ENCODE data around the gene CDC20B.
"Not testable (repeated sequence)": the region's sequence is repeated elsewhere in the genome, so short reads cannot be mapped to it uniquely, and the experiment has no call there.

The CDC20B gene

GRCh38 chr5:55096182-55096581 lies 76.8 kb downstream of the CDC20B start:
- Histone ChIP-seq H3K36me3 (ENCODE audit: control insufficient read depth in 2 of 2, insufficient read depth in 1 of 2, low read length in 2 of 2) (no peaks in the 10 kb centered on the region), H3K4me1 (ENCODE audit: control insufficient read depth, insufficient read depth, low read length) (no peaks in the 10 kb centered on the region), H3K4me3 (ENCODE audit: low read depth, low read length) (no peak overlapping the region), H3K27ac (ENCODE audit: extremely low read depth, low read depth, low read length) (no peak overlapping the region), H3K9me3 (ENCODE audit: control insufficient read depth, insufficient read depth, low read depth, low read length) (no peaks in the 10 kb centered on the region)
- POLR2A ChIA-PET = no interaction called here
- CTCF ChIA-PET = interaction anchor here (0.8 kb wide), 1 partner anchor 22 kb away, joined by 5 read pairs; no protein-coding TSS in a partner anchor
- TF ChIP-seq ZNF449 (tag by site-specific recombination; IDR thresholded peaks at IDR 0.05) = no peak
- TF ChIP-seq ZNF221 (tag by site-specific recombination; IDR thresholded peaks at IDR 0.05; ENCODE audit: borderline replicate concordance) = no peak
- no peak for TF ChIP-seq HOXC10 (CRISPR knock-in tag; IDR thresholded peaks at IDR 0.05)
- no peak for TF ChIP-seq ZNF561 (tag by site-specific recombination; IDR thresholded peaks at IDR 0.05; ENCODE audit: borderline replicate concordance)
- no peak for TF ChIP-seq ZNF514 (tag by site-specific recombination; IDR thresholded peaks at IDR 0.05)
- no peak for TF ChIP-seq MYNN (tag by site-specific recombination; IDR thresholded peaks at IDR 0.05; ENCODE audit: borderline replicate concordance)
- TF ChIP-seq ZSCAN4 (tag by site-specific recombination; IDR thresholded peaks at IDR 0.05) = no peak
- TF ChIP-seq ZNF704 (tag by site-specific recombination; IDR thresholded peaks at IDR 0.05) = no peak
- no peak for TF ChIP-seq ZNF830 (tag by site-specific recombination; IDR thresholded peaks at IDR 0.05; ENCODE audit: low read depth)
- no peak for TF ChIP-seq ZBTB21 (tag by site-specific recombination; IDR thresholded peaks at IDR 0.05)

GRCh38 chr5:55091011-55091410 lies 82.0 kb downstream of the CDC20B start:
- H3K36me3 ChIP-seq (ENCODE audit: control insufficient read depth in 2 of 2, insufficient read depth in 1 of 2, low read length in 2 of 2); H3K4me3 ChIP-seq (ENCODE audit: low read depth, low read length); POLR2A ChIA-PET; H3K4me1 ChIP-seq (ENCODE audit: control insufficient read depth, insufficient read depth, low read length); H3K27ac ChIP-seq (ENCODE audit: extremely low read depth, low read depth, low read length); CTCF ChIA-PET; H3K9me3 ChIP-seq (ENCODE audit: control insufficient read depth, insufficient read depth, low read depth, low read length): not testable (repeated sequence)

- H3K4me3 ChIP-seq (ENCODE audit: low read depth, low read length); POLR2A ChIA-PET; H3K27ac ChIP-seq (ENCODE audit: extremely low read depth, low read depth, low read length); H3K36me3 ChIP-seq (ENCODE audit: control insufficient read depth in 2 of 2, insufficient read depth in 1 of 2, low read length in 2 of 2); H3K4me1 ChIP-seq (ENCODE audit: control insufficient read depth, insufficient read depth, low read length); H3K9me3 ChIP-seq (ENCODE audit: control insufficient read depth, insufficient read depth, low read depth, low read length): not testable (repeated sequence)
- CTCF ChIA-PET = interaction anchor here (0.6 kb wide), 1 partner anchor 146 kb away, joined by 3 read pairs; no protein-coding TSS in a partner anchor
These were observed 83.7 kb downstream of the CDC20B start for GRCh38 chr5:55089301-55089700.

GRCh38 chr5:55081541-55081940 lies 91.4 kb downstream of the CDC20B start:
- H3K4me1 ChIP-seq (ENCODE audit: control insufficient read depth, insufficient read depth, low read length) = no peaks in the 10 kb centered on the region
- H3K27ac ChIP-seq (ENCODE audit: extremely low read depth, low read depth, low read length) = no peak overlapping the region
- TF ChIP-seq SCRT1 (tag by site-specific recombination; IDR thresholded peaks at IDR 0.05; ENCODE audit: borderline replicate concordance) (0 out of 2 replicates have a peak, but pooled peaks have one; percentile 35), SCRT2 (tag by site-specific recombination; IDR thresholded peaks at IDR 0.05) (no peak)
- H3K4me3 ChIP-seq (ENCODE audit: low read depth, low read length) = no peak overlapping the region
- H3K9me3 ChIP-seq (ENCODE audit: control insufficient read depth, insufficient read depth, low read depth, low read length) = no peaks in the 10 kb centered on the region
- ChIA-PET CTCF (interaction anchor here (0.6 kb wide), 1 partner anchor 155 kb away, joined by 3 read pairs; no protein-coding TSS in a partner anchor), POLR2A (no interaction called here)
- H3K36me3 ChIP-seq (ENCODE audit: control insufficient read depth in 2 of 2, insufficient read depth in 1 of 2, low read length in 2 of 2) = no peaks in the 10 kb centered on the region
